Neural cell (in vitro differentiated cells): ENCODE data around the gene ARSB. TPM values are rescaled to one million over a fixed set of nuclear protein-coding genes. Genes with fewer than 3 reads are reported as not detected.

Experiments
- H2AFZ ChIP-seq: fragments of 200-600, 300-800 bp; sonication (generic), shearing (Covaris generic); 2 replicates; pipeline ENCODE4 v1.6.0; 2014; ENCODE audit warnings: low read depth, mild to moderate bottlenecking, antibody characterized with exemption, low read length, moderate library complexity
- H3F3A ChIP-seq: fragments of 200-600 bp; shearing (Covaris generic); 2 replicates; pipeline ENCODE4 v1.6.1; 2016; ENCODE audit warnings: mild to moderate bottlenecking, moderate library complexity, mixed read lengths, antibody characterized with exemption, low read length; ENCODE audit not compliant: insufficient read depth, poor library complexity, severe bottlenecking
- H3K27ac ChIP-seq: fragments of 200-600, 300-800 bp; sonication (generic), shearing (Covaris generic); 2 replicates; pipeline ENCODE4 v1.5.1; 2014; ENCODE audit warnings: mild to moderate bottlenecking, low read length, moderate library complexity
- H3K27me3 ChIP-seq: fragments of 300-800, 200-600 bp; sonication (generic), shearing (Covaris generic); 2 replicates; pipeline ENCODE4 v1.6.0; 2014; ENCODE audit warnings: mild to moderate bottlenecking, low read depth, low read length, moderate library complexity; ENCODE audit not compliant: insufficient read depth
- H3K36me3 ChIP-seq: fragments of 300-800, 200-600 bp; sonication (generic), shearing (Covaris generic); 2 replicates; pipeline ENCODE4 v1.5.1; 2014; ENCODE audit warnings: mild to moderate bottlenecking, antibody characterized with exemption, low read length, moderate library complexity; ENCODE audit not compliant: insufficient read depth
- H3K4me2 ChIP-seq: fragments of 300-800, 200-600 bp; sonication (generic), shearing (Covaris generic); 2 replicates; pipeline ENCODE4 v1.6.0; 2014; ENCODE audit warnings: mild to moderate bottlenecking, low read length
- H3K4me3 ChIP-seq: fragments of 300-800, 200-600 bp; sonication (generic), shearing (Covaris generic); 2 replicates; pipeline ENCODE4 v1.5.1; 2014; ENCODE audit warnings: mild to moderate bottlenecking, low read length, moderate library complexity
- H3K79me2 ChIP-seq: fragments of 200-600 bp; shearing (Covaris generic); replicated peaks from 2 replicates; pipeline ENCODE4 v1.6.0; 2014; ENCODE audit warnings: mild to moderate bottlenecking, low read length, moderate library complexity; ENCODE audit not compliant: insufficient read depth
- H3K9ac ChIP-seq: fragments of 300-800, 200-600 bp; sonication (generic), shearing (Covaris generic); 2 replicates; pipeline ENCODE4 v1.6.1; 2016; ENCODE audit warnings: mild to moderate bottlenecking, low read length, mixed read lengths
- H3K9me2 ChIP-seq: fragments of 200-600 bp; shearing (Covaris generic); 2 replicates; pipeline ENCODE4 v1.6.1; 2016; ENCODE audit warnings: mild to moderate bottlenecking, low read length, mixed read lengths; ENCODE audit not compliant: insufficient read depth
- H3K9me3 ChIP-seq: fragments of 200-600, 300-800 bp; sonication (generic), shearing (Covaris generic); 2 replicates; pipeline ENCODE4 v1.6.1; 2016; ENCODE audit warnings: mild to moderate bottlenecking, mixed run types, low read length, moderate library complexity, mixed read lengths
- H4K20me1 ChIP-seq: fragments of 200-600 bp; shearing (Covaris generic); 2 replicates; pipeline ENCODE4 v1.6.1; 2016; ENCODE audit warnings: mild to moderate bottlenecking, mixed run types; ENCODE audit not compliant: insufficient read depth
- CTCF ChIP-seq: fragments of 450-650 bp; IDR thresholded peaks from 2 replicates; pipeline ENCODE4 v1.5.1; 2014; ENCODE audit warnings: antibody characterized with exemption, mild to moderate bottlenecking, moderate library complexity; ENCODE audit not compliant: poor library complexity, severe bottlenecking
- EP300 ChIP-seq: fragments of 450-650 bp; conservative IDR thresholded peaks from 2 replicates; pipeline ENCODE4 v1.6.1; 2014; ENCODE audit warnings: antibody characterized with exemption, mild to moderate bottlenecking, moderate library complexity; ENCODE audit not compliant: poor library complexity, severe bottlenecking
- EZH2 ChIP-seq: fragments of 200-600, 300-800 bp; shearing (Covaris generic), sonication (generic); IDR thresholded peaks from 2 replicates; pipeline ENCODE4 v1.6.1; 2014; ENCODE audit warnings: antibody characterized with exemption, low read length, borderline replicate concordance, mild to moderate bottlenecking; ENCODE audit not compliant: insufficient read depth, poor library complexity, severe bottlenecking
- MXI1 ChIP-seq: fragments of 450-650 bp; conservative IDR thresholded peaks from 2 replicates; pipeline ENCODE4 v1.6.1; 2014; ENCODE audit warnings: antibody characterized with exemption, mild to moderate bottlenecking; ENCODE audit not compliant: poor library complexity, severe bottlenecking
- POLR2AphosphoS5 ChIP-seq: IDR thresholded peaks from 2 replicates; pipeline ENCODE4 v1.6.1; 2012
- RAD21 ChIP-seq: fragments of 450-650 bp; conservative IDR thresholded peaks from 2 replicates; pipeline ENCODE4 v1.6.1; 2014; ENCODE audit warnings: antibody characterized with exemption, mild to moderate bottlenecking, moderate library complexity
- REST ChIP-seq: IDR thresholded peaks from 2 replicates; pipeline ENCODE4 v1.6.1; 2012; ENCODE audit warnings: borderline replicate concordance
- SMC3 ChIP-seq: fragments of 450-650 bp; conservative IDR thresholded peaks from 2 replicates; pipeline ENCODE4 v1.6.1; 2014; ENCODE audit warnings: antibody characterized with exemption, mild to moderate bottlenecking, moderate library complexity; ENCODE audit not compliant: poor library complexity
- TAF1 ChIP-seq: IDR thresholded peaks from 2 replicates; pipeline ENCODE4 v1.6.1; 2012; ENCODE audit warnings: low read depth
- polyA plus RNA-seq: library from polyadenylated mRNA; depleted of rRNA; stranded (reverse); fragments of >200 nt; gene quantifications from 2 replicates; pipeline ENCODE4 v1.2.3, GENCODE V29; 2014

Gene ARSB
- polyA plus RNA-seq, 1 donor from 2014 or later: 8.7 TPM

DNA sequence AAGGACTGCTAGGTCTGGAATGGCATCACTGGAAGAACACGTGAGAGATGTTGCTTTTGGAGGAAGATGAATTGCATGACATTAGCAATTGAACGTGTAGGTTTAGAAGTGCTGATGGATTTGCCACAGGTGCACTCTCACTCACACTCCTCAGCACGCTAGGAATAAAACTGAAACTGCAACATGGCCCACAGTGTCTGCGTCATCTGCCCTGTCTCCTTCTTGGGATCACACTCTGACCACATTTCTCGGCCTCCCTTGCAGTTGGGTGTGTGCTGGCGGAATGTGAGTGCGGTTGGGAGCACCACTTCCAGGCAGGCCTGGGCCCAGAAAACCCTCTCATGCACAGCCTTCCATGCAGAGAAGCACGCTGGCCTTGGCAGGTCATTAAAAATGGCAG is 183.7 kb downstream of the ARSB start:
- Histone ChIP-seq H3K36me3 (no peaks in the 10 kb centered on the region), H3K27me3 (no peaks in the 10 kb centered on the region), H3K27ac (no peak overlapping the region), H2AFZ (no peak overlapping the region), H4K20me1 (no peaks in the 10 kb centered on the region), H3K9me3 (no peaks in the 10 kb centered on the region), H3K9ac (no peak overlapping the region), H3K4me2 (no peak overlapping the region), H3K9me2 (no peaks in the 10 kb centered on the region), H3F3A (no peaks in the 10 kb centered on the region), H3K79me2 (no peaks in the 10 kb centered on the region), H3K4me3 (no peak overlapping the region)
- TF ChIP-seq SMC3 (no peak), EP300 (no peak), REST (no peak)

GRCh38 chr5:78799266-78800017 is 185.7 kb downstream of the ARSB start:
- H2AFZ ChIP-seq: no peak overlapping the region

More at GRCh38 chr5:78799266-78800017, 185.7 kb downstream of the ARSB start:
- H4K20me1 ChIP-seq: no peaks in the 10 kb centered on the region
- no peaks in the 10 kb centered on the region for H3K79me2 ChIP-seq
- no peaks in the 10 kb centered on the region for H3K27me3 ChIP-seq
- H3F3A ChIP-seq: no peaks in the 10 kb centered on the region
- no peak overlapping the region for H3K9ac ChIP-seq
- H3K9me2 ChIP-seq: no peaks in the 10 kb centered on the region
- H3K4me2 ChIP-seq: no peak overlapping the region
- no peaks in the 10 kb centered on the region for H3K9me3 ChIP-seq
- H3K4me3 ChIP-seq: no peak overlapping the region
- no peaks in the 10 kb centered on the region for H3K36me3 ChIP-seq
- no peak overlapping the region for H3K27ac ChIP-seq
- TF ChIP-seq EP300 (no peak), SMC3 (no peak), EZH2 (no peak), POLR2AphosphoS5 (no peak), RAD21 (no peak), TAF1 (no peak), REST (no peak), CTCF (no peak), MXI1 (no peak)
